NCI-H524 treated with DMSO at 0.1 percent for 48 hours (cell line): ENCODE data around the gene WWP2.
"Not testable (repeated sequence)": the region's sequence is repeated elsewhere in the genome, so short reads cannot be mapped to it uniquely, and the experiment has no call there.

Source experiments
- DNase-seq: peaks from one replicate; lab custom pipeline; 2025; lab: John Stamatoyannopoulos, UW

Gene WWP2

DNA sequence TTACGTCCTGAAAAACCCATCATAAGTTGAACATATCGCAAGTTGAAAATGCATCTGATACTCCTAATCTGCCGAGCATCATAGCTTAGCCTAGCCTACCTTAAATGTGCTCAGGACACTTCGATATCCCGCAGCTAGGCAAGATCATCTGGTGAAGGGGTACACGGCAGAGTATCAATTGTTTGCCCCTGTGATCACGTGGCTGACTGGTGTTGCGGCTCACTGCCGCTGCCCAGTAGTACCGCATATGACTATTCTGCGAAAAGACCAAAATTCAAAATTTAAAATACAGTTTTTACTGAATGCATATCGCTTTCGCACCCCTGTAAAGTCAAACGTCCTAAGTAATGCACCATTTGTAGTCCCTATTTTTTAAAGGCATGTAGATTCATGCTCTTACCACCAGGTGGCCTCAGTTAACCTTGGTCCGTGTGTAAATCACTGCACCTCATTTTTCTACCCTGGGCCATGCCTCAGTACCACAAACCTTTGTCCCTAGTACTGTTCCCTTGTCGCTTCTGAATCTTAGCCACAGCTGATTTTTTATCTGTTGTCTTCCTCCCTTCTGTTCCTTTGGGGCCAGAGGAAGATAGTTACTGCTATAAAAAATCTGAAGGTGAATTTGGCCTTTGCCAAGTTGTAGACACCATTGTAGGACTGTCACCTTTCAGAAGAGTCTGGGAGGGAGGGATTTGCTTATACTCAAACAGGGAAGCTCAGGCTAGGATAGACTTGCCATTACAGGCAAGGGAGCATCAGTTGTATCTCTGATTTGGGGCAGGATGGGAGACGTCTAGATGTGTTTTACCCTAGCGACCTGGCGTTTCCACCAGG is 34.4 kb downstream of the WWP2 start:
- DNase-seq: no peak

DNA sequence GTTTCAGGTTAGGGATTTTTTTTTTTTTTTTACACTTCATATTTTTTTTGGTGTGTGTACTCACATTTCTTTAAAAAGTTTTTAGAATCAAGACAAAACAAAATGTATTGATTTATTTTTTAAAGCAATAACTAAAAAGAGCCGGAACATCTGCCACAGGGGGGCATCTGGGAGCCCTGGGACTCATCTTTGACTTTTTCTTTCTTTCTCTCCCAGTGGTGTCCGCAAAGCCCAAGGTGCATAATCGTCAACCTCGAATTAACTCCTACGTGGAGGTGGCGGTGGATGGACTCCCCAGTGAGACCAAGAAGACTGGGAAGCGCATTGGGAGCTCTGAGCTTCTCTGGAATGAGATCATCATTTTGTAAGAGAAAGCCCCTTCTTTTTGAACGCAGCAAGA is 36.3 kb downstream of the WWP2 start:
- DNase-seq: no peak

DNA sequence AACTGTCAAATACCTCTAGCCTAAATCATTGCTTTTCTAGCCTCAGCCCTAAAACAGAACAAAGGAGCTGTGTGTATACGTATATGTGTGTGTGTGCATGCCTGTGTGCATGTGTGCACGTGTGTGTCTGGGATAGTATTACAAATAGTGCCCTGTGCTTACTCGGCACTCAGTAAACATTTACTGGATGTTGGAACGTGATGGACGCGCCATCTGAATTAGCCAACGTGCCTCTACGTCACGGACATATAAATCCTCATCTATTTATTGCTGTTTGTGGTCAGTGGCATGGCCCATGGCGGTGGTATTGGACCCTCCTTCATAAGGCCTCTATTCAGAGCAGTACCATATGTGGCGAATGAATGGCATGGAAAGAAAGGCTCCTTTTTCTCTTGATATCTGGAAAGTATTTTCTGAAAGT is 37.5 kb downstream of the WWP2 start:
- DNase-seq: no peak

DNA sequence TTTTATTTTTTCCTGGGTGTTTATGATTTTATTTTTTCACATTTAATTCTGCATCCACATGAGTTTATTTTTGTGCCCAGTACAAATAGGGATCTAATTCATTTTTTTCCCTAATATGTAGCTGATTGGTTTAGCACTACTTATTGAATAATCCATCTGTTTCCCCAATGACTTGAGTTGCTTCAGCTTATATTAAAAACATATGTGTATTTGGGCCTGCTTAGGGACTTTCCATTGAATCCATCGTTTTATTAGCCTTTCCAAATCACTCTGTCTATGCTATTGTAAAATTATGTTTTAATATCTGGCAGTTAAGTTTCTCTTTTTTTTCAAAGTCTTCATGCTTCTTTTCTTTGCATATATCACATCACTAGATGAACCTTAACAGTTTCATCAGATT is 42.2 kb downstream of the WWP2 start:
- no peak for DNase-seq

DNA sequence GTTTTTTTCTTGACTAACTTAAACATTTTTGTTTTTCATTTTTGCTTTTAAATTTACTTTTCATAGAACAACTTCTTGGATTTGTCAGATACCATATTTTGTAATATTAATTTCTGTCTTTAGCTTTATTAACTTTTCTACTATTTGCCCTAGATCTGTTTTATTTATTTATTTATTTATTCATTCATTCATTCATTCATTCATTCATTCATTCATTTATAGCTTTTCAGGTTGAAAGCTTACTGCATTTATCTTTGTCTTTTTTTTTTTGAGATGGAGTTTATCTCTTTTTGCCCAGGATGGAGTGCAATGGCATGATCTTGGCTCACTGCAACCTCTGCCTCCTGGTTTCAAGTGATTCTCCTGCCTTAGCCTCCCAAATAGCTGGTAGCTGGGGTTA is 44.6 kb downstream of the WWP2 start:
- not testable (repeated sequence) for DNase-seq

DNA sequence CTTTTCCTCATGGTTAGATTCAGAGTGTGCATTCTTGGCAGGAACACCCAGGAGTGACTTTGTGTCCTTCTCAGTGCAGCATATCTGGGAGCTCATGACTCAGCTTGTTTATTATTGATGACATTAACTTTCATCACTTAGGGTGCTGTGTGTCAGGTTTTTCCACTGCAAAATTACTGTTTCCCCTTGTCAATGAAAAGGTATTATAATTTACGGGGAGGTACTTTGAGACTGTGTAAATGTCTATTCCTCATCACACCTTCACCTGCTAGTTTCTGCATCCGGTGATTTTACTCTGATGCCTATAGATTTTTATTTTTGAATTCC is 50.5 kb downstream of the WWP2 start:
- DNase-seq: no peak

DNA sequence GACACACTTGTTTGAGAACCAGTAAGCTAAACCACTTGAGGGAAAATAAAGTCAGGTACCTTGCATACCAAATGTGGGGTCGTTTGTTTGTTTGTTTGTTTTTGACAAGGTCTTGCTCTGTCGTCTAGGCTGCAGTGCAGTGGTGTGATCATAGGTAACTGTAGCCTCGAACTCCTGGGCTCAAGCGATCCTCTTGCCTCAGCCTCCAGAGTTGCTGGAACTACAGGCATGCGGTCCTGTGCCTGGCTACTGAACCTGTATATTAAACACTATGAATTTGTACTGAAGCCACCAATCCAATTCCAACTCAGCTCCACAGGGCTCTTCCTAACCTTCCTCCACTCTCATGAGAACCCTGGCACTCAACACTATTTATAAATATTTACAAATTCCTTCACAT is 51.9 kb downstream of the WWP2 start:
- DNase-seq: no peak

DNA sequence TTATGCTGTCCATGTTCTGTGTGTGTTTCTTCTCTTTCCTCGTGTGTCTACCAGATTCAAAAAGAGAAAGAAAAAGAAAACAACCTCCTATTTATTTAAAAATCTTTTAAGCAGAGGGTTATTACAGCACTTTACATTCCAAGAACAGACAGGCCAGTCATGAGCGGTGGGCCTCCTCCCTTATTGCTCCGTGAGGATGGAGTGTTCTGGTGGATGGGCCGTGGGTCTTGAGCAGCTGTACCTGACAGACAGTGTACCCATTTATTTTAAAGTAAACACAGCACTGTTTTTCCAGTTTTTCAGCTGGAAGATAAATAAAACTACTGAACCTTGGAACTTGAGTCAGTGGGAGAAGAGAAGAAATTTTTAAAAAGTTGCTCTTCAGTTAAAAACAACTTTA is 52.4 kb downstream of the WWP2 start:
- DNase-seq: no peak

DNA sequence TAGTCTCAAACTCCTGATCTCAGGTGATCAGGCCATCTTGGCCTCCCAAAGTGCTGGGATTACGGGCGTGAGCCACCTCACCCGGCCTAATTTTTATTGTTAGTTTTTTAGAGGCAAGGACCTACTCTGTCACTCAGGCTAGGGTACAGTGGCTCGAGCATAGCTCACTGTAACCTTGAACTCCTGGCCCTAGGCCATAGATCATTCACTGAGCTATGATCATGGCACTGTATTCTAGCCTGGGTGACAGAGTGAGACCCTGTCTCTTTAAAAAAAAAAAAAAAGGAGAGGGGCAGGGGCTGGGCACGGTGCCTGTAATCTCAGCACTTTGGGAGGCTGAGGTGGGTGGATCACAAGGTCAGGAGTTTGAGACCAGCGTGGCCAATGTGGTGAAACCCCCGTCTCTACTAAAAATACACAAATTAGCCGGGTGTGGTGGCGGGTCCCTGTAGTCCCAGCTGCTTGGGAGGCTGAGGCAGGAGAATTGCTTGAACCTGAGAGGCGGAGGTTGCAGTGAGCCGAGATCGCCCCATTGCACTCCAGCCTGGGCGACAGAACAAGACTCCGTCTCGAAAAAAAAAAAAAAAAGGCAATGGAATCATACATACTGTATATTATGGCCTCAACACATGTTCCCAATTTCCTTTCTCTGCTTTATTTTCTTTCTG is 53.2 kb downstream of the WWP2 start:
- not testable (repeated sequence) for DNase-seq

DNA sequence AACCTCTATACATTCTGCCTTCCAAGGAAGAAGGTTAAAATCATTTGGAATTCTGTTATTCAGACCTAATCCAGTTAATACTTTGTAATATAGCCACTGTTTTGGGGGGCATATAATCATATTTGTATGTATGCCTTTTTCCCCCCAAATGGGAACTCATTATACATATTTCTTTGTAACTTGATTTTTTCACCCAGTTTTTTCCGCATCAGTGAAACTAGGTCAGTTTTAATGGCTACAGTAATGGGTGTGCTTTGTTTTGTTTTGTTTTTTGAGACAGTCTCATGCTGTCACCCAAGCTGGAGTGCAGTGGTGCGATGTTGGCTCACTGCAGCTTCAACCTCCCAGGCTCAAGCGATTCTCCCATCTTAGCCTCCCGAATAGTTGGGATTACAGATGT is 54.9 kb downstream of the WWP2 start:
- DNase-seq: no peak

DNA sequence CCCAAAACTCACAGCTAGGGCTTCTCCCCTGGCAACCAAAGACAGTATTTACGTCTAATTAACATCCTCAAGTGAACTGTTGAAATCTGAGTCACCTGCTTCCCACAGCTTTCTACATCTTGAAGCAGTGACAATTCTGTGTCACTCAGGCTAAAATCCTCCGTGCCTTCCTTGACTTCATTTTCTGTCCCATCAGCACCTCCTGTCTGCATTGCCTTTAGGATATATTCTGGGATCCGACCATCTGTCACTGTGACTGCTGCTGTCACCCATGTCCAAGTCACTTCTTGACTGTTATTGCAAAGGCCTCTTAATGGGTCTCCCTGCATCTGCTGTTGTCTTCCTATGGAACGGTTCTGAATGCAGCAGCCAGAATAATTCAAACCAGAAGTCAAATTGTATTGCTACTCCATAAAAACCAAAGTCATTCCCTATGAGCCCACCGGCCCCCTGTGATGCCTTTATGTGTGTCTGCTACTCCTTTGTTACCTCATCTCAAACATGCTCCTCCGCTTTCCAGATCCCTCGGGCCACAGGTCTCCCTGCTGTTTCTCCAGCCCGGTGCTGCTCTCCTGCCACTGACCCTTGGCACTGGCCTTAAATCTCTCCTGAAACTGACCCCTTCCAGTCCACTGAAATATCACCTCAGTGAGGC is 56.9 kb downstream of the WWP2 start:
- peak; percentile 89 for DNase-seq

DNA sequence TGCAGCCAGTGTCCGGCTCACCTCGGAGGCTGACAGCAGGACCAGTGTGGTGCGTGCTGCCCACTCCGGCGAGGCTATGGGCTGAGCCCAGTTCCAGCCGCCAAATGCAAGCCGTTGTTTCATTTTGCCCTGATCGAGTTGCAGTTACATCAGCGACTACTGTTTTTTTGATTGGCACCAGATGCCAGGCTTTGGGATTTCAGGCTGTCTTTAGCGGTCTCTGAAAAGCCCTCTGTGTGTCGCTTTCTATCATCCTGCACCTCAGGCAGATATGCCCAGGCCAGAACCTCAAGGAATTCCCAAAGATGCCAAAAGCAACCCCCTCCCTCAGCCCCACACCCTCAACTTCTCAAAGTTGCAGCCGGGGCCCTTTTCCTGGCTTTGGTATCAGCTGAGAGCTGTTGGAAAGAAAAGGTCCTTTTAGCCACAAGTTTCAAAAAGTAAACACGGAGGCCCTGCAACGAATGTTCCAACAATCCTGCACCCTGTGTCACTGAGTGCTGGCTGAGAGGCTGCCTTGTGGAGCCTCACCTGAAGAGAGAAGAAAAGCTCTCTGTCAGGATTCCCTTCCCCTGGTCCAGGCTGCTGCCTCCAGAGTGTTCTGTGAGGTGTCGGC is 58.9 kb downstream of the WWP2 start:
- peak; percentile 42 for DNase-seq

DNA sequence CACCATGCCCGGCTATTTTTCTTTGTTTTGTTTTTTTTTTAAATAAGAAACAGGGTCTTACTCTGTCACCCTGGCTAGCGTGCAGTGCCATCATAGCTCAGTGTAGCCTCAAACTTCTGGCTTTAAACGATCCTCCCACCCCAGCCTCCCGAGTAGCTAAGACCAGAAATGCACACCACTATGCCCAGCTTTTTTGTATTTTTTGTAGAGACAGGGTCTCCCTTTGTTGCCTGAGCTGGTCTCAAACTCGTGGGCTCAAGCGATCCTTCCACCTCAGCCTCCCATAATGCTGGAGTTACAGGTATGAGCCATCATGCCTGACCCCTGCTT is 59.7 kb downstream of the WWP2 start:
- DNase-seq: no peak

DNA sequence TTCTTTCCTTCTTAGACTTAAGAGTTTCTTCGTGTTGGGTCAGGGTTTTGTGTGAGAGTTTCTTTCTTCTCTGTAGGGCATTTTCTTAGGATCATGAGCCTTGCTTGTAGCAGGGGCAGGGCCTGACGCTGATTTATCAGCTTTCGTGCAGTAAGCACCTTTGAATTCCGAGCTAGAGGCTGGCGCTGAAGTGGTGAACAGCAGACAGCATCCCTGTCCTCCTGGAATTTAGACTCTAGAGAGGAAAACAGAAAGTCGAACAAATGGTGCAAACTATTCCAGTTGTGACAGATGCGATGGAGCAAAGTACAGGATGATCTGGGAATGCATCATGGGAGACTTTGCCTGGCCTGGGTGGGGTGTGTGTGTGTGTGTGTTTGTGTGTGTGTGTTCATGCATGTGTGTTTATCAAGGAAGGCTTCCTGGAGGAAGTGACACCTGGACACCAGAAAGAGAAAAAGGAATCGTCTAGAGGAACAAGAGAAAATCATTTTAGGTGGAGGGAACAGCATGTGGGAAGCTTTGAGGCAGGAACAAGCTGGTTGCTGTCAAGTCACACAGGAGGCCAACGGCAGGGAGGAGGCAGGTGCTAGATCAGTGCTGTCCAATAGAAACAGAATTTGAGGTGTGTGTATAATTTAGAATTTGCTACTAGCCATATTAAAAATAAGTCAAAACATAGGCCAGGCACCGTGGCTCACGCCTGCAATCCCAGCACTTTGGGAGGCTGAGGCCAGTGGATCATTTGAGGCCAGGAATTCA is 60.2 kb downstream of the WWP2 start:
- DNase-seq: no peak

DNA sequence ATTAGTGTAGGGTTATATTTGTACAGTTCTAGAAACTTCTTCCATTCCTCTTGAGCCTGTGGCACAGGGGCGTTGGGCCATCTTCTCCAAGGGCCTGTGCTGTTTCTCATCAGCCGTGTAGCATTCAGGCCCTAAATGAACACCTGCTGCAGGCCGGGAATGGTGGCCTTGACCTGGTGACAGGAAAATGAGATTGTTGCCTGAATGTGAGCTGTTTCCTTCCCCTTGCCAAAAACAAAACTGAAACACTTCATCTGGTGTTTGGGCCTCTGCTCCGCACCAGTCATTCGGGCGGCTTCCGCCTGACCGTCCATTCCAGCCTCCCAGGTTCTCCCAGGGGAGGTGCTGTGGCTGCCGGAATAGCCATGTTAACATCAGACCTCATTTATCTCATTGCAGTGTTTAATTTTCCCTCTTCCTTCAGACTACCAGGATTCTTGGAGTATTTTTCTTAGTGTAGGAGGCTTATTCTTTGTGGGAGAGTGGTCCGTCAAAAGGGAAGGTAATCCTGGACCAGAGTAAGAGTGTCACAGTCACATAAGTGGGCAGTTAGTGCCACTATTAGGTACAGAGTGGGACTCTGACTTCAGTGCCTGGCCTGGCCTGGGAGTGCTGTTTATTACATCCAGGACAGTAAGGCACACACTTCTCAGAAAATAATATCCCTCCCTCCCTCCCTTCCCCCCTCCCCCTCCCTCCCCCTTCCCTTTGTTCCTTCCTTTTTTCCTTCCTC is 61.9 kb downstream of the WWP2 start:
- no peak for DNase-seq

DNA sequence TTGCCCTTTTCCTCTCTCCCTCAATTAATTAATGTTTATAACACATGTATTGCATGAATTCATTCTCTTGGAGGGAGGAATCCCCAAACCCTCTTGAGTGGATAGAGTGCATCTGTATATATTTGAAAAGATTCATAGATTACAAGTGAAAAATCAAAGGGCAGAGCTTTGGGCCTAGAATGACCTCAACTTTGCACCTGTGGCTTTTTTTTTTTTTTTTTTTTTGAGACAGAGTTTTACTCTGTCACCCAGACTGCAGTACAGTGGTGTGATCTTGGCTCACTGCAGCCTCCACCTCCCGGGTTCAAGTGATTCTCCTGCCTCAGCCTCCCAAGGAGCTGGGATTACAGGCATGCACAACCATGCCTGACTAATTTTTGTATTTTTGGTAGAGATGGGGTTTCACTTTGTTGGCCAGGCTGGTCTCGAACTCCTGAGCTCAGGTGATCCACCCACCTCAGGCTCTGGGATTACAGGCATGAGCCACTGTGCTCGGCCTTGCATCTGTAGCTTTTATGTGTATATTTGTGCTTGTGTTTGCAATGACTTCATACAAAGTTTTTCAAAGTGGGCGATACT is 62.5 kb downstream of the WWP2 start:
- DNase-seq: not testable (repeated sequence)

DNA sequence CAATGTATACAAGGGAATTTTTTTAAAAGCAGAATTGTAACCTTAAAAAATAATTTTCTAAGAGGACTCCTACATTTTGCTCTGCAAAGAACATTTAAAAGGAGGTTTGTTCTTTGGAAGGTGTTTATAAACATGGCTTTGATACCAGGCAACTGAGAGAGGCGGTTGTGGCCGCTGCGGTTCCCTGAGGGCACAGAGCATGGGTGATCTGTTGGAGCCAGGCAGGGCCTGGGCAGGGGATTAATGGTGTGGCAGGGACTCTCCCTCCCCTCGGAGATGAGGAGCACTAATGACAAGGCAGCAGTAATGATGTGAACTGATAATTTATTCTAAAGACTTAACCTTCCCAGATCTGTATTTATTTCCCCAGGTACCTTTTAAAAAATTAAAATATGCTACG is 65.4 kb downstream of the WWP2 start:
- no peak for DNase-seq

DNA sequence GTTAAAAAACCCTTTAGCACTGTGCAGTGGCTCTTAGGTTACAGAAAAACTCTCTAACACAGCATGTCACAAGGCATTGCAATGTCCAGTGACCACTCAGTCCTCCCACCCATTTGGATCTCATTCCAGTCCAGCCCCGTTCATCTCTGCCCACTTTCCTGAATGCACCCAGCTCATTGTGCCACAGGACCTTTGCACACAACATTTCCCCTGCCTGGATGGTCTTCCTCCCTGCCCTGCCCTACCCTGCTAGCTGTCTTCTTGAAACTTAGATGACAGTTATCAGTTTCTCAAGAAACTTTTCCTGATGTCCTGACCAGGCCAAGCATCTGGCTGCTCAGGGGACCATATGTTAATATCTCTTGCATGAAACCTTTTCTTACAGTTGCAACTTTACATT is 67.2 kb downstream of the WWP2 start:
- no peak for DNase-seq

DNA sequence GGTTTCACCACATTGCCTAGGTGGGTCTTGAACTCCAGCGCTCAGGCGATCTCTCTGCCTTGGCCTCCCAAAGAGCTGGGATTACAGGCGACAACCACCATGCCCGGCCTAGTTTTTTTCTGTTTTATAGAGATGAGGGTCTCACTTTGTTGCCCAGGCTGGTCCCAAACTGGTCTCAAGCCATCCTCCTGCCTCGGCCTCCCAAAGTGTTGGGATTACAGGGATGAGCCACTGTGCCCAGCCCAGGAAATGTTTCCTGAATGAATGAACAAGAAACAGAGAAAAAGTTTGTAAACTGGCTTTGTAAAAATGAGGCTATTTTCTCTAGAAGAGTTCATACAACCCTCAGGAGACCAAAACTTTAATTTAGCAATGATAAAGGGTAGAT is 68.0 kb downstream of the WWP2 start:
- DNase-seq: no peak

DNA sequence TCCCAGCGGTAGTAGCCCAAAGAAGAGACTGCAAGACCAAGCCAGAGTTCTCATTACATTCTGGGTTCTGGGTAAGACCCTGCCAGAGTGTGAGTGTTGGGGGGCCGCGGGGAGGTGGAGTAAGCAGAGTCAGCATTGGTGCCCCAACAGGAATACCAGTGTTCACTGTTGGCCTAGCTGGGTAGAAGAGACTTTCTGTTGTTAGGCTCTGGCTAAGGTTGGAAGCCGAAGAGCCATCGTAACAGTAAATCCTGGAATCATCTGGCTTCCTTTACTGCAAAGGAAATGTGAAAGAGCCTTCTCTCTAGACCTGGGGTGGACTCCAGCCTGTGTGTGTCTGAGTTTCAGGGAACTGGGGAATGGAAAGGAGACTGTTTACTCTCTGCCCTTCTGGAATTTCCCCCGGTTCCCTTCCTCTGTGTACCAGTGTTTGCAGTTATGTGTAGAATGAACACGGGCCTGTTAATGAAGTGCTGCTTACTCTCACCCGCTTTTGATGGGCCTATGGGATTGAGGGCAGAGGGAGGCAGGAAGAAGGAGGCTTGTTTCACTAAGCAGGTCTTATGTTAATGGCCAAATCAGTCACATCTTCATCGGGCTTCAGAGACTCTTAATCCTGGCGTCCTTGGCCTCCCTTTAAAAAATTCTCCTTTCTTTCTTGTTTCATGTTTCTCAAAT is 68.5 kb downstream of the WWP2 start:
- DNase-seq: no peak
